Neural cell (in vitro differentiated cells): Measurements from ENCODE around the gene CCNK. TPM values are rescaled to one million over a fixed set of nuclear protein-coding genes. Genes with fewer than 3 reads are reported as not detected.

Source experiments
- H2AFZ ChIP-seq: fragments of 200-600, 300-800 bp; sonication (generic), shearing (Covaris generic); 2 replicates; pipeline ENCODE4 v1.6.0; 2014; ENCODE audit warnings: low read depth, mild to moderate bottlenecking, antibody characterized with exemption, low read length, moderate library complexity
- H3F3A ChIP-seq: fragments of 200-600 bp; shearing (Covaris generic); 2 replicates; pipeline ENCODE4 v1.6.1; 2016; ENCODE audit warnings: mild to moderate bottlenecking, moderate library complexity, mixed read lengths, antibody characterized with exemption, low read length; ENCODE audit not compliant: insufficient read depth, poor library complexity, severe bottlenecking
- H3K27ac ChIP-seq: fragments of 200-600, 300-800 bp; sonication (generic), shearing (Covaris generic); 2 replicates; pipeline ENCODE4 v1.5.1; 2014; ENCODE audit warnings: mild to moderate bottlenecking, low read length, moderate library complexity
- H3K27me3 ChIP-seq: fragments of 300-800, 200-600 bp; sonication (generic), shearing (Covaris generic); 2 replicates; pipeline ENCODE4 v1.6.0; 2014; ENCODE audit warnings: mild to moderate bottlenecking, low read depth, low read length, moderate library complexity; ENCODE audit not compliant: insufficient read depth
- H3K36me3 ChIP-seq: fragments of 300-800, 200-600 bp; sonication (generic), shearing (Covaris generic); 2 replicates; pipeline ENCODE4 v1.5.1; 2014; ENCODE audit warnings: mild to moderate bottlenecking, antibody characterized with exemption, low read length, moderate library complexity; ENCODE audit not compliant: insufficient read depth
- H3K4me2 ChIP-seq: fragments of 300-800, 200-600 bp; sonication (generic), shearing (Covaris generic); 2 replicates; pipeline ENCODE4 v1.6.0; 2014; ENCODE audit warnings: mild to moderate bottlenecking, low read length
- H3K4me3 ChIP-seq: fragments of 300-800, 200-600 bp; sonication (generic), shearing (Covaris generic); 2 replicates; pipeline ENCODE4 v1.5.1; 2014; ENCODE audit warnings: mild to moderate bottlenecking, low read length, moderate library complexity
- H3K79me2 ChIP-seq: fragments of 200-600 bp; shearing (Covaris generic); replicated peaks from 2 replicates; pipeline ENCODE4 v1.6.0; 2014; ENCODE audit warnings: mild to moderate bottlenecking, low read length, moderate library complexity; ENCODE audit not compliant: insufficient read depth
- H3K9ac ChIP-seq: fragments of 300-800, 200-600 bp; sonication (generic), shearing (Covaris generic); 2 replicates; pipeline ENCODE4 v1.6.1; 2016; ENCODE audit warnings: mild to moderate bottlenecking, low read length, mixed read lengths
- H3K9me2 ChIP-seq: fragments of 200-600 bp; shearing (Covaris generic); 2 replicates; pipeline ENCODE4 v1.6.1; 2016; ENCODE audit warnings: mild to moderate bottlenecking, low read length, mixed read lengths; ENCODE audit not compliant: insufficient read depth
- H3K9me3 ChIP-seq: fragments of 200-600, 300-800 bp; sonication (generic), shearing (Covaris generic); 2 replicates; pipeline ENCODE4 v1.6.1; 2016; ENCODE audit warnings: mild to moderate bottlenecking, mixed run types, low read length, moderate library complexity, mixed read lengths
- H4K20me1 ChIP-seq: fragments of 200-600 bp; shearing (Covaris generic); 2 replicates; pipeline ENCODE4 v1.6.1; 2016; ENCODE audit warnings: mild to moderate bottlenecking, mixed run types; ENCODE audit not compliant: insufficient read depth
- EP300 ChIP-seq: fragments of 450-650 bp; conservative IDR thresholded peaks from 2 replicates; pipeline ENCODE4 v1.6.1; 2014; ENCODE audit warnings: antibody characterized with exemption, mild to moderate bottlenecking, moderate library complexity; ENCODE audit not compliant: poor library complexity, severe bottlenecking
- EZH2 ChIP-seq: fragments of 200-600, 300-800 bp; shearing (Covaris generic), sonication (generic); IDR thresholded peaks from 2 replicates; pipeline ENCODE4 v1.6.1; 2014; ENCODE audit warnings: antibody characterized with exemption, low read length, borderline replicate concordance, mild to moderate bottlenecking; ENCODE audit not compliant: insufficient read depth, poor library complexity, severe bottlenecking
- MXI1 ChIP-seq: fragments of 450-650 bp; conservative IDR thresholded peaks from 2 replicates; pipeline ENCODE4 v1.6.1; 2014; ENCODE audit warnings: antibody characterized with exemption, mild to moderate bottlenecking; ENCODE audit not compliant: poor library complexity, severe bottlenecking
- POLR2AphosphoS5 ChIP-seq: IDR thresholded peaks from 2 replicates; pipeline ENCODE4 v1.6.1; 2012
- RAD21 ChIP-seq: fragments of 450-650 bp; conservative IDR thresholded peaks from 2 replicates; pipeline ENCODE4 v1.6.1; 2014; ENCODE audit warnings: antibody characterized with exemption, mild to moderate bottlenecking, moderate library complexity
- SMC3 ChIP-seq: fragments of 450-650 bp; conservative IDR thresholded peaks from 2 replicates; pipeline ENCODE4 v1.6.1; 2014; ENCODE audit warnings: antibody characterized with exemption, mild to moderate bottlenecking, moderate library complexity; ENCODE audit not compliant: poor library complexity
- TAF1 ChIP-seq: IDR thresholded peaks from 2 replicates; pipeline ENCODE4 v1.6.1; 2012; ENCODE audit warnings: low read depth
- polyA plus RNA-seq: library from polyadenylated mRNA; depleted of rRNA; stranded (reverse); fragments of >200 nt; gene quantifications from 2 replicates; pipeline ENCODE4 v1.2.3, GENCODE V29; 2014
- TF ChIP-seq, protein P1 (sequence below): IDR thresholded peaks from 2 replicates; pipeline ENCODE4 v1.6.1; 2012; ENCODE audit warnings: borderline replicate concordance
- TF ChIP-seq, protein P2 (sequence below): fragments of 450-650 bp; IDR thresholded peaks from 2 replicates; pipeline ENCODE4 v1.5.1; 2014; ENCODE audit warnings: antibody characterized with exemption, mild to moderate bottlenecking, moderate library complexity; ENCODE audit not compliant: poor library complexity, severe bottlenecking

Gene CCNK
- polyA plus RNA-seq, 1 donor from 2014 or later: 11.2 TPM

DNA sequence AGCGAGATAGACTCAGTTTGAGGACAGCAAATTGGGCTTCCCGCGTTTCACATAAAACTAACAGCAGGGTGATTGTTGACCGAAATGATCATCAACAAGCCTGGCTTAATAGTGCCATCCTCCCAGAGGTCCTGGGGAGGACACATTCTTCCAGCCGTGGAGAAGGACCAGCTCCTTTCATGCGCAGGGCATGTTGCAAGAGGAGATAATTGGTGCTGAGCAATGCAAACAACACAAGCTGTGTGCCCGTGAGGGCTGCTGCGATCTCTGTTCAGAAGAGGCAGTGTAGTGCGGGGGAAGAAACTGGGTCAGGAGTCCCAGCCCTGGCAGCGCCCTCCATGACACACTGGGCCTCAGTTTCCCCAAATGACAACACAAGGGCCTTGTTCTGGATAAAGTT is 68.5 kb downstream of the CCNK start:
- Histone ChIP-seq H3K79me2 (peaks cover 17% of the 10 kb centered on the region), H3K9ac (no peak overlapping the region), H3K4me2 (no peak overlapping the region), H3K36me3 (no peaks in the 10 kb centered on the region), H3K27me3 (no peaks in the 10 kb centered on the region), H3K27ac (no peak overlapping the region), H3K4me3 (no peak overlapping the region), H3K9me2 (no peaks in the 10 kb centered on the region), H3F3A (no peaks in the 10 kb centered on the region), H3K9me3 (no peaks in the 10 kb centered on the region), H4K20me1 (no peaks in the 10 kb centered on the region), H2AFZ (no peak overlapping the region)
- TF ChIP-seq, protein P1, sequence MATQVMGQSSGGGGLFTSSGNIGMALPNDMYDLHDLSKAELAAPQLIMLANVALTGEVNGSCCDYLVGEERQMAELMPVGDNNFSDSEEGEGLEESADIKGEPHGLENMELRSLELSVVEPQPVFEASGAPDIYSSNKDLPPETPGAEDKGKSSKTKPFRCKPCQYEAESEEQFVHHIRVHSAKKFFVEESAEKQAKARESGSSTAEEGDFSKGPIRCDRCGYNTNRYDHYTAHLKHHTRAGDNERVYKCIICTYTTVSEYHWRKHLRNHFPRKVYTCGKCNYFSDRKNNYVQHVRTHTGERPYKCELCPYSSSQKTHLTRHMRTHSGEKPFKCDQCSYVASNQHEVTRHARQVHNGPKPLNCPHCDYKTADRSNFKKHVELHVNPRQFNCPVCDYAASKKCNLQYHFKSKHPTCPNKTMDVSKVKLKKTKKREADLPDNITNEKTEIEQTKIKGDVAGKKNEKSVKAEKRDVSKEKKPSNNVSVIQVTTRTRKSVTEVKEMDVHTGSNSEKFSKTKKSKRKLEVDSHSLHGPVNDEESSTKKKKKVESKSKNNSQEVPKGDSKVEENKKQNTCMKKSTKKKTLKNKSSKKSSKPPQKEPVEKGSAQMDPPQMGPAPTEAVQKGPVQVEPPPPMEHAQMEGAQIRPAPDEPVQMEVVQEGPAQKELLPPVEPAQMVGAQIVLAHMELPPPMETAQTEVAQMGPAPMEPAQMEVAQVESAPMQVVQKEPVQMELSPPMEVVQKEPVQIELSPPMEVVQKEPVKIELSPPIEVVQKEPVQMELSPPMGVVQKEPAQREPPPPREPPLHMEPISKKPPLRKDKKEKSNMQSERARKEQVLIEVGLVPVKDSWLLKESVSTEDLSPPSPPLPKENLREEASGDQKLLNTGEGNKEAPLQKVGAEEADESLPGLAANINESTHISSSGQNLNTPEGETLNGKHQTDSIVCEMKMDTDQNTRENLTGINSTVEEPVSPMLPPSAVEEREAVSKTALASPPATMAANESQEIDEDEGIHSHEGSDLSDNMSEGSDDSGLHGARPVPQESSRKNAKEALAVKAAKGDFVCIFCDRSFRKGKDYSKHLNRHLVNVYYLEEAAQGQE: no peak

- H3K27me3 ChIP-seq: no peaks in the 10 kb centered on the region
- H3K9ac ChIP-seq: no peak overlapping the region
- no peaks in the 10 kb centered on the region for H4K20me1 ChIP-seq
- no peak for TF ChIP-seq EP300
- TF ChIP-seq, protein P1: no peak
- TF ChIP-seq EZH2: no peak
- TF ChIP-seq TAF1: no peak
- TF ChIP-seq RAD21: no peak
- no peak for TF ChIP-seq MXI1
- TF ChIP-seq, protein P2, sequence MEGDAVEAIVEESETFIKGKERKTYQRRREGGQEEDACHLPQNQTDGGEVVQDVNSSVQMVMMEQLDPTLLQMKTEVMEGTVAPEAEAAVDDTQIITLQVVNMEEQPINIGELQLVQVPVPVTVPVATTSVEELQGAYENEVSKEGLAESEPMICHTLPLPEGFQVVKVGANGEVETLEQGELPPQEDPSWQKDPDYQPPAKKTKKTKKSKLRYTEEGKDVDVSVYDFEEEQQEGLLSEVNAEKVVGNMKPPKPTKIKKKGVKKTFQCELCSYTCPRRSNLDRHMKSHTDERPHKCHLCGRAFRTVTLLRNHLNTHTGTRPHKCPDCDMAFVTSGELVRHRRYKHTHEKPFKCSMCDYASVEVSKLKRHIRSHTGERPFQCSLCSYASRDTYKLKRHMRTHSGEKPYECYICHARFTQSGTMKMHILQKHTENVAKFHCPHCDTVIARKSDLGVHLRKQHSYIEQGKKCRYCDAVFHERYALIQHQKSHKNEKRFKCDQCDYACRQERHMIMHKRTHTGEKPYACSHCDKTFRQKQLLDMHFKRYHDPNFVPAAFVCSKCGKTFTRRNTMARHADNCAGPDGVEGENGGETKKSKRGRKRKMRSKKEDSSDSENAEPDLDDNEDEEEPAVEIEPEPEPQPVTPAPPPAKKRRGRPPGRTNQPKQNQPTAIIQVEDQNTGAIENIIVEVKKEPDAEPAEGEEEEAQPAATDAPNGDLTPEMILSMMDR: no peak
- TF ChIP-seq SMC3: no peak
- no peak for TF ChIP-seq POLR2AphosphoS5
- H3K79me2 ChIP-seq: peaks cover 17% of the 10 kb centered on the region
- H3K9me3 ChIP-seq: no peaks in the 10 kb centered on the region
- H3K27ac ChIP-seq: no peak overlapping the region
- no peaks in the 10 kb centered on the region for H3K36me3 ChIP-seq
- no peak overlapping the region for H3K4me2 ChIP-seq
- H2AFZ ChIP-seq: no peak overlapping the region
- H3K4me3 ChIP-seq: no peak overlapping the region
- no peaks in the 10 kb centered on the region for H3F3A ChIP-seq
- no peaks in the 10 kb centered on the region for H3K9me2 ChIP-seq
Measured at GRCh38 chr14:99550387-99550992, 69.3 kb downstream of the CCNK start.
